M059J (cell line): ENCODE measurements around the gene TREML2. TPM values are rescaled to one million over a fixed set of nuclear protein-coding genes. Genes with fewer than 3 reads are reported as not detected.
"Not testable (repeated sequence)": the region's sequence is repeated elsewhere in the genome, so short reads cannot be mapped to it uniquely, and the experiment has no call there.

ENCODE experiments used
- DNase-seq: peaks from one replicate; pipeline ENCODE4 v3.0.0-alpha.2; 2012; ENCODE audit warnings: low read depth
- total RNA-seq: library from RNA; depleted of rRNA; stranded (reverse); fragments of >200 nt; shearing (Covaris generic); gene quantifications from 2 replicates; pipeline ENCODE4 v1.2.3, GENCODE V29; 2014; rRNA removed

TREML2 gene
- not detected in 2 replicates for total RNA-seq

GRCh38 chr6:41200901-41201763, at the start of gene TREML2:
Gene TREML2 (minus strand): TSS chr6:41201149. CDS start chr6:41201008, 141 bp downstream.
- DNase-seq = no peak

- no peak for DNase-seq
Observed at GRCh38 chr6:41247882-41248705, 47.1 kb upstream of the TREML2 start.

DNA sequence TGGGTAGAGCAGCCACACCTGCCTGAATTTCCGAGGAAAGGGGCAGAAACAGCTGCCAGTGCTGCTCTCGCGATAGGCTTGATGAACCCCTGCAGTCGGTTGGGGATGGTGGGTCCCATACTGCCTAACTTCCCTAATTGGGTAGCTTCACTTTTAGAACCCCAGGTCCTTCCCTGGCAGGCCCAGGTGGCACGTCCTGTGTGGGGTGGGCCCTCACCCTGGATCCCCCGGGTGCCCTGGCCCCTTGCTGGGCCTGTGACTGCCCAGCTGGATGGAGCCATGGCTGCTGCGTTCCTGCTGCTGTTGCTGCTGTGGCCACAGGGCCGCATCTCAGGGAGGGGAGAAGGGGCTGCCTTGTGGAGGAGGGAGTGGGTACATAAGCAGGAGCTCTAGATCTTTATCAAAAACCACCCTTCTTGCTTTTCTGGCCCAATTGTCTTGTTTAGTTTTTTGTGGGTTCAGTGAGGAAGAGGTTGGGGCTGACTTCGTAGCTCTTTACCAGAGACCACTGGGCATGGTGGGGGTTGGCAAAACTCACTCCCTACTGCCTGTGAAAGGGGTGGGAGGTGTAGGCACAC, 46.4 kb upstream of the TREML2 start:
- no peak for DNase-seq

GRCh38 chr6:41246529-41246928, 45.6 kb upstream of the TREML2 start:
- not testable (repeated sequence) for DNase-seq

- DNase-seq = no peak
Observed at GRCh38 chr6:41239467-41240159, 38.7 kb upstream of the TREML2 start.

GRCh38 chr6:41237128-41237527, 36.2 kb upstream of the TREML2 start:
- no peak for DNase-seq

DNA sequence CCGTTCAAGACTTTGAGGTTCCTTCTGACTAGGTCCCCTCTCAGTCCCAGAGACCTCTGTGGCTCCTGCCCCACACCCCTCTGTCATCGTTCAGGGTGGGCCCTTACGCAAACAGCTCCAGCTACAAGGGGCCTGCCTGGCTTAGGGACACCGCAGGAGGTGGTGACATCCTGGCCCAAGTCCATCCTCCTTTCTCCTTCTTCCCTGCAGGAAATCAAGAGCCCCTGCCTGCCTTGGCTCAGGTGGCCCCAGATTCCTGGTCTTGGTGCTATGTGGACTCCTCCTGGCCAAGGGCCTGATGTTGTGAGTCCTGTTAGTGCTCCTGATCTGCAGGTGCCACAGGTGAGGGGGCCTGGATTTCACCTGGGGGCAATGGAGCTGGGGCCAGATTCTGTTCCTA, 35.3 kb upstream of the TREML2 start:
- no peak for DNase-seq

GRCh38 chr6:41232667-41233066, 31.7 kb upstream of the TREML2 start:
- DNase-seq = no peak

- DNase-seq = no peak
Observed at GRCh38 chr6:41231246-41231645, 30.3 kb upstream of the TREML2 start.

DNA sequence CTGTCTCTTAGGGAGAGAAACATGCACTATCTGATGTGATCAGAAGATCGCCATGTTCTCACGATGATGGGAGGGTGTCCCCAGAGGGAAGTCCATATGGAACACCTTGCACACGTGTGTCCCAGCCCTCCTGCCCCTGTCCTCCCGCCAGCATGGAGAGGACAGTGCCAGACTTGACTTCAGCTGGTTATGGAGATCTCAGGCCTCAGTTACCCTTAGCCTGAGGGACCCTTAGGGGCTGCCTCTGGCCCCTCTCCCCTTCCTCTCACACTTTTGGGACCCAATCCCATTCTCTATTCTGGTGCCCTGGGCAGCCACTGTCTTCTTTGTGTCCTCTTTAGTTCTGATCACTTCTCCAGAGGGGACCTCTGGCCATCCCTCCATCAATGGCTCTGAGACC, 28.8 kb upstream of the TREML2 start:
- no peak for DNase-seq

GRCh38 chr6:41228616-41229015, 27.7 kb upstream of the TREML2 start:
- DNase-seq = no peak

GRCh38 chr6:41228096-41228495, 27.1 kb upstream of the TREML2 start, which contains the start of gene TREML4:
Gene TREML4 (plus strand): TSS chr6:41228349. CDS start chr6:41228428, 79 bp downstream.
- DNase-seq = no peak

- DNase-seq = no peak
Observed at GRCh38 chr6:41226752-41227151, 25.8 kb upstream of the TREML2 start.

GRCh38 chr6:41224800-41225199, 23.9 kb upstream of the TREML2 start:
- no peak for DNase-seq

DNA sequence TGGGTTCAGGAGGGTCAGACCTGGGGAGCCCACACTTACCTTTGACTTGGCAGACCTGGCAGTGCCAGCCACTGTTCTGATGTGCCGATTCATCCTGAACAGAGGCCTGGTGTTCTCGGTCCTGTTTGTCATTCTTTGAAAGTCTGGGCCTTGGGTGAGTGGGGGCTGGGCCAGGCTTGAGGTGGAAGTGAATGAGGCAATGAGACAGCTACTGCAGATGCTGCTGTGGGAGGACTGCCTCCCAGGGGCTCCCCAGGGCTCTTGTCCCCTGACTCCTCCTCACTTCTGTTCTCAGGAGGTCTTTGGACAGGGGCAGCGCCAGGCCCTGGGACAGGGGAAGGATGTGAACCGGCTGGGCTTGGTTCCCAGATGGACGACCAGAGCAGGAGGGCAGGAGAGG, 21.6 kb upstream of the TREML2 start:
- no peak for DNase-seq

DNA sequence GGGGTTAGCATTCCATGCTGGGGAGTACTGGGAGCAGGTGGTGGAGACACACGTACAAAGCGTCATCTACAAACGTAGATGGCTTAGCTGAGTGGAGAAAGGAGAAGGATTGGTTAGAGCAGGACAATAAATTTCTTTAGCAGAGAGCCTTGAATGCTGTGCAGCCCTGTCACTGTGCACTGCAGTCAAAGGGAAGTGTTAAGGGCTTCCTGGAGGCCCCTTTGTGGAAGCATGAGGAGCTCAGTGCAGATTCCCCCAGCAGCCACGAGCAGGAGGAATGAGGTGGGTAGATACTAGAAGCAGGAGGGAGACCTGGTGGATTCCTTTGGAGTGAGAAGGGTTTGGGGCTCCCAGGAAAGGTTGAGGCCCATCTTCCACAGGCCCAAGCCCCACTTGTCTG, 21.1 kb upstream of the TREML2 start:
- DNase-seq = no peak

DNA sequence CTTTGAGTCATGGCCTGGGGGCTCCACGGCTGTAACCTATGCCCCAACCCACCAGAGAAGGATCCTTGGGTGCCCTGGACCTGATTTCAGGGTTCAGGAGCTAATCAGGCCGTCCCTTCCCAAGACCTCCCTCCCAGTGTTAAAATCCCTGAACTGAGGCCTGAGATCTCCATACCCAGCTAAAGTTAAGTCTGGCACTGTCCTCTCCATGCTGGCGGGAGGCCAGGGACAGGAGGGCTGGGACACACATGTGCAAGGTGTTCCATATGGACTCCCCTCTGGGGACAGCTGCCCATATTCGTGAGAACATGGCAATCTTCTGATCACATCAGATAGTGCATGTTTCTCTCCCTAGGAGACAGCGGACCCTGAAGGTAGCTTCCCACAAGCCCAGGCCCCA, 15.7 kb upstream of the TREML2 start:
- DNase-seq = no peak

GRCh38 chr6:41215777-41216176, 14.8 kb upstream of the TREML2 start:
- no peak for DNase-seq

GRCh38 chr6:41214559-41215238, 13.8 kb upstream of the TREML2 start:
- DNase-seq = no peak

- DNase-seq = no peak
Observed at GRCh38 chr6:41209547-41210320, 8.8 kb upstream of the TREML2 start.
